Measurements from ENCODE around the gene ZNF692. TPM values are rescaled to one million over a fixed set of nuclear protein-coding genes. Genes with fewer than 3 reads are reported as not detected.
A peak's percentile ranks its signal among the peaks of the same experiment; 100 is the strongest.

The ZNF692 gene
- polyA plus RNA-seq, 1 experiment: 19.5 TPM

GRCh38 chr1:248873409-248873992 is 14.6 kb upstream of the ZNF692 start:
- DNase-seq (ENCODE audit: low read depth): peak; percentile 87
- CTCF ChIA-PET: interaction anchor here (0.5 to 3.2 kb wide), 5 partner anchors 11 to 32 kb away, joined by 3 to 9 read pairs (median 5); partner anchors contain the start of gene ZNF692
- Histone ChIP-seq H3K36me3 (ENCODE audit: control insufficient read depth, insufficient read depth, low read length) (no peaks in the 10 kb centered on the region), H3K4me3 (ENCODE audit: low read depth, low read length) (peak overlapping the region; percentile 49), H3K27me3 (ENCODE audit: control insufficient read depth, insufficient read depth, low read length) (no peaks in the 10 kb centered on the region)
- POLR2A ChIA-PET: interaction anchor here (0.6 kb wide), 1 partner anchor 170 kb away, joined by 3 read pairs; no protein-coding TSS in a partner anchor
- peak; percentile 13; the same call in 1 of the 2 replicates for TF ChIP-seq CTCF (IDR thresholded peaks at IDR 0.05; ENCODE audit: insufficient read depth, low read depth, low read length)

- no peak for TF ChIP-seq CTCF (IDR thresholded peaks at IDR 0.05; ENCODE audit: insufficient read depth, low read depth, low read length)
- Histone ChIP-seq H3K4me3 (ENCODE audit: low read depth, low read length) (peak overlapping the region; percentile 49), H3K36me3 (ENCODE audit: control insufficient read depth, insufficient read depth, low read length) (no peaks in the 10 kb centered on the region), H3K27me3 (ENCODE audit: control insufficient read depth, insufficient read depth, low read length) (no peaks in the 10 kb centered on the region)
- DNase-seq (ENCODE audit: low read depth): no peak
- POLR2A ChIA-PET: interaction anchor here (0.6 kb wide), 1 partner anchor 169 kb away, joined by 3 read pairs; no protein-coding TSS in a partner anchor
- CTCF ChIA-PET: interaction anchor here (0.5 to 3.2 kb wide), 4 partner anchors 12 to 31 kb away, joined by 3 to 9 read pairs (median 6); partner anchors contain the start of gene ZNF692
Observed at GRCh38 chr1:248872752-248873408, 14.0 kb upstream of the ZNF692 start.

GRCh38 chr1:248871837-248872401 is 13.0 kb upstream of the ZNF692 start:
- POLR2A ChIA-PET: no interaction called here
- Histone ChIP-seq H3K27me3 (ENCODE audit: control insufficient read depth, insufficient read depth, low read length) (no peaks in the 10 kb centered on the region), H3K36me3 (ENCODE audit: control insufficient read depth, insufficient read depth, low read length) (no peaks in the 10 kb centered on the region), H3K4me3 (ENCODE audit: low read depth, low read length) (no peak overlapping the region)
- DNase-seq (ENCODE audit: low read depth): no peak
- CTCF ChIA-PET: interaction anchor here (3.2 kb wide), 1 partner anchor 13 kb away, joined by 9 read pairs; no protein-coding TSS in a partner anchor
- TF ChIP-seq CTCF (IDR thresholded peaks at IDR 0.05; ENCODE audit: insufficient read depth, low read depth, low read length): no peak

- DNase-seq (ENCODE audit: low read depth): no peak
- Histone ChIP-seq H3K27me3 (ENCODE audit: control insufficient read depth, insufficient read depth, low read length) (no peaks in the 10 kb centered on the region), H3K36me3 (ENCODE audit: control insufficient read depth, insufficient read depth, low read length) (no peaks in the 10 kb centered on the region), H3K4me3 (ENCODE audit: low read depth, low read length) (peak overlapping the region; percentile 56)
- CTCF ChIA-PET: interaction anchor here (1.5 kb wide), 1 partner anchor 37 kb away, joined by 3 read pairs; the partner anchor contains the start of gene SH3BP5L
- TF ChIP-seq CTCF (IDR thresholded peaks at IDR 0.05; ENCODE audit: insufficient read depth, low read depth, low read length): no peak
- POLR2A ChIA-PET: no interaction called here
Observed at GRCh38 chr1:248862998-248863881, 4.4 kb upstream of the ZNF692 start.

All from BJ (cell line).